Measurements from ENCODE around the gene ARL5B. TPM values are rescaled to one million over a fixed set of nuclear protein-coding genes. Genes with fewer than 3 reads are reported as not detected.
"Not testable (repeated sequence)": the region's sequence is repeated elsewhere in the genome, so short reads cannot be mapped to it uniquely, and the experiment has no call there.

ARL5B gene
- total RNA-seq, 2 donors from 2014 or later = 7.9 to 9.2 TPM

DNA sequence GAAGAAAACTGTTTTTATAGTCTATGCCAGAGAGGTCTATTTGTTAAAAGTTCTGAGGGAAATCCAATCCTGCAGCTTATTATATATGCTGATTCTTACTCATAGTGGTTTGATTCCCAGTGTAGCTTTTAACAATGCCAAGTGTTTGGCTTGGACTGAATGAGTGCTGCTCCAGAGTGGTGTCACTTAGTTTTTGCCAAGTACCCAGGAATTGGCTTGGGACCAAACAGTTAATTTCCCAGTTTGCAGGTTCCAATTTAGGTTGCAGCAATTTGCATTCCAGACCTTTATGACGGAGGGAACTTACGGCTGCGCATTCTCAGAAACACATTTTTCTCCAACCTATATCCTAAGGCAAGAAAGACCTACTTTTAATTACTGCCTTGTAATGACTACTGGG lies 40.2 kb upstream of the ARL5B start:
- Histone ChIP-seq H3K27ac (no peak overlapping the region), H3K4me3 (no peak overlapping the region), H3K4me1 (no peaks in the 10 kb centered on the region), H3K9me3 (no peaks in the 10 kb centered on the region), H3K36me3 (no peaks in the 10 kb centered on the region), H3K27me3 (no peaks in the 10 kb centered on the region)
- no peak for DNase-seq (ENCODE audit: low spot score)
- TF ChIP-seq, protein P1, sequence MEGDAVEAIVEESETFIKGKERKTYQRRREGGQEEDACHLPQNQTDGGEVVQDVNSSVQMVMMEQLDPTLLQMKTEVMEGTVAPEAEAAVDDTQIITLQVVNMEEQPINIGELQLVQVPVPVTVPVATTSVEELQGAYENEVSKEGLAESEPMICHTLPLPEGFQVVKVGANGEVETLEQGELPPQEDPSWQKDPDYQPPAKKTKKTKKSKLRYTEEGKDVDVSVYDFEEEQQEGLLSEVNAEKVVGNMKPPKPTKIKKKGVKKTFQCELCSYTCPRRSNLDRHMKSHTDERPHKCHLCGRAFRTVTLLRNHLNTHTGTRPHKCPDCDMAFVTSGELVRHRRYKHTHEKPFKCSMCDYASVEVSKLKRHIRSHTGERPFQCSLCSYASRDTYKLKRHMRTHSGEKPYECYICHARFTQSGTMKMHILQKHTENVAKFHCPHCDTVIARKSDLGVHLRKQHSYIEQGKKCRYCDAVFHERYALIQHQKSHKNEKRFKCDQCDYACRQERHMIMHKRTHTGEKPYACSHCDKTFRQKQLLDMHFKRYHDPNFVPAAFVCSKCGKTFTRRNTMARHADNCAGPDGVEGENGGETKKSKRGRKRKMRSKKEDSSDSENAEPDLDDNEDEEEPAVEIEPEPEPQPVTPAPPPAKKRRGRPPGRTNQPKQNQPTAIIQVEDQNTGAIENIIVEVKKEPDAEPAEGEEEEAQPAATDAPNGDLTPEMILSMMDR (IDR thresholded peaks at IDR 0.05) = no peak

DNA sequence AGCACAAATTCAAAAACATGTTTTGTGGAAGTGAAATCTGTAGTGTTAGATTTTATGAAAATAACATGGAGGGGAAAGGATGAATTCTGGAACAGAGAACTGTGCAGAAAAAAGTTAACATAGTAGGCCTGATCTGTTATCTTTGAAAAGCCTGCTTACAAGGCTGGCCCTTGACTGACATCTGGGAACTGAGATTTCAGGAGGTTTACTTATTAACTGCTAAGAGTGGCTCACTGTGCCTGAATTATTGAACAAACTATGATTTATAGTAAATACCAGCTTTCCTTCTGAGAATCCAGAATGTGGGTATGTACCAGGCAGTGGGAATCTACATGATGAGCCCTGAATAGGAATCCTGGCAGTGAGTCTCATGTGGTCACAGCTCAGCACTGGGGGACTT lies 38.4 kb upstream of the ARL5B start:
- H3K4me1 ChIP-seq = no peaks in the 10 kb centered on the region
- no peak overlapping the region for H3K27ac ChIP-seq
- H3K27me3 ChIP-seq = no peaks in the 10 kb centered on the region
- H3K36me3 ChIP-seq = no peaks in the 10 kb centered on the region
- TF ChIP-seq, protein P1 (IDR thresholded peaks at IDR 0.05) = no peak
- DNase-seq (ENCODE audit: low spot score) = no peak
- no peaks in the 10 kb centered on the region for H3K9me3 ChIP-seq
- H3K4me3 ChIP-seq = no peak overlapping the region

- not testable (repeated sequence) for H3K27me3 ChIP-seq; H3K4me1 ChIP-seq; H3K9me3 ChIP-seq; H3K36me3 ChIP-seq; DNase-seq (ENCODE audit: low spot score); H3K27ac ChIP-seq; H3K4me3 ChIP-seq
Observed at GRCh38 chr10:18623671-18624070, 35.6 kb upstream of the ARL5B start.

GRCh38 chr10:18625886-18626285 lies 33.3 kb upstream of the ARL5B start:
- H3K9me3 ChIP-seq = no peaks in the 10 kb centered on the region
- no peaks in the 10 kb centered on the region for H3K36me3 ChIP-seq
- H3K27ac ChIP-seq = no peak overlapping the region
- H3K4me1 ChIP-seq = no peaks in the 10 kb centered on the region
- H3K4me3 ChIP-seq = no peak overlapping the region
- H3K27me3 ChIP-seq = no peaks in the 10 kb centered on the region
- no peak for DNase-seq (ENCODE audit: low spot score)
- TF ChIP-seq, protein P1 (IDR thresholded peaks at IDR 0.05) = no peak

- not testable (repeated sequence) for H3K4me1 ChIP-seq, H3K9me3 ChIP-seq, H3K36me3 ChIP-seq, H3K27me3 ChIP-seq
- peak; percentile 77 for DNase-seq (ENCODE audit: low spot score)
- Histone ChIP-seq H3K27ac (peak overlapping the region; percentile 78 to 83), H3K4me3 (peak overlapping the region; percentile 48 to 67)
Observed at GRCh38 chr10:18627452-18628018, 31.7 kb upstream of the ARL5B start.

DNA sequence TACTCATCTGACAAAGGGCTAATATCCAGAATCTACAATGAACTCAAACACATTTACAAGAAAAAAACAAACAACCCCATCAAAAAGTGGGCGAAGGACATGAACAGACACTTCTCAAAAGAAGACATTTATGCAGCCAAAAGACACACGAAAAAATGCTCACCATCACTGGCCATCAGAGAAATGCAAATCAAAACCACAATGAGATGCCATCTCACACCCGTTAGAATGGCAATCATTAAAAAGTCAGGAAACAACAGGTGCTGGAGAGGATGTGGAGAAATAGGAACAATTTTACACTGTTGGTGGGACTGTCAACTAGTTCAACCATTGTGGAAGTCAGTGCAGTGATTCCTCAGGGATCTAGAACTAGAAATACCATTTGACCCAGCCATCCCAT lies 26.7 kb upstream of the ARL5B start:
- not testable (repeated sequence) for H3K36me3 ChIP-seq; H3K9me3 ChIP-seq; H3K4me3 ChIP-seq; H3K4me1 ChIP-seq; H3K27ac ChIP-seq; DNase-seq (ENCODE audit: low spot score); H3K27me3 ChIP-seq

- Histone ChIP-seq H3K27me3 (no peaks in the 10 kb centered on the region), H3K27ac (no peak overlapping the region), H3K4me1 (no peaks in the 10 kb centered on the region), H3K4me3 (no peak overlapping the region), H3K36me3 (no peaks in the 10 kb centered on the region), H3K9me3 (no peaks in the 10 kb centered on the region)
- TF ChIP-seq, protein P1 (IDR thresholded peaks at IDR 0.05) = no peak
- DNase-seq (ENCODE audit: low spot score) = no peak
Observed at GRCh38 chr10:18635995-18636394, 23.2 kb upstream of the ARL5B start.

DNA sequence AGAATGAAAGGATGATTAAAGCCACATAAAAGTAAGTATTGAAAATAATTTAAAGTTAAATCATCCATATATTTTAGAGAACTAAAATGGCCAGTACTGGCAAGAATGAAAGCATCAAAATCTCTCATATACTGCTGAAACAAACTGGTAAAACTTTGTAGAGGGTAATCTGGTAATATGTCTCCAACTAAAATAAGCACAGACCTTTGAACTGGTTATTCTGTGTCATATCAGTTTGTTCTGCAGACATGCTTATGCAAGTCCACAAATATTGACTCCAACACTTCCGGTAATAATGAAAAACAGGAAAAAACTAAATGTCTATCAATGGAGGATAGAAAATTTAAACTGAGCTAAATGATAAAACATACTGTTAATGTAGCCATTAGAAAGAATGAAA lies 21.8 kb upstream of the ARL5B start:
- H3K36me3 ChIP-seq; H3K4me1 ChIP-seq; H3K9me3 ChIP-seq; H3K27me3 ChIP-seq; H3K27ac ChIP-seq; DNase-seq (ENCODE audit: low spot score); H3K4me3 ChIP-seq: not testable (repeated sequence)

- H3K9me3 ChIP-seq; H3K36me3 ChIP-seq; DNase-seq (ENCODE audit: low spot score): not testable (repeated sequence)
Observed at GRCh38 chr10:18639719-18640118, 19.5 kb upstream of the ARL5B start.

More at GRCh38 chr10:18639719-18640118, 19.5 kb upstream of the ARL5B start:
- H3K4me3 ChIP-seq, H3K27me3 ChIP-seq, H3K4me1 ChIP-seq, H3K27ac ChIP-seq: not testable (repeated sequence)

All from right atrium auricular region (tissue), 2 donors.